Endothelial cell of umbilical vein (primary cell): ENCODE data around the gene SLC6A6. TPM values are rescaled to one million over a fixed set of nuclear protein-coding genes. Genes with fewer than 3 reads are reported as not detected.

ENCODE experiments used
- BruUV-seq: library from RNA; stranded (reverse); fragments of 400-500 nt; replicated peaks from 2 replicates; lab custom pipeline; 2021; lab: Mats Ljungman, UMichigan
- CTCF ChIA-PET: fragments of 300-600, 350-600 bp; sonication (Branson Sonifier 250); formaldehyde crosslinking; loops from one replicate; lab custom pipeline; 2021; ENCODE audit warnings: antibody characterized with exemption, inconsistent platforms; lab: Charles Lee
- POLR2A ChIA-PET: fragments of 300-600, 350-600 bp; sonication (Branson Sonifier 250); formaldehyde crosslinking; loops from one replicate; lab custom pipeline; 2021; ENCODE audit warnings: antibody characterized with exemption, inconsistent platforms; lab: Charles Lee
- DNase-seq: peaks from one replicate; pipeline ENCODE4 v3.0.0-alpha.2; 2011; ENCODE audit warnings: low read depth, low spot score
- FAIRE-seq: peaks from 2 replicates; lab custom pipeline; 2011; peaks lifted over from hg19 to GRCh38; lab: Jason Lieb, UNC
- H2AFZ ChIP-seq: 2 replicates; pipeline ENCODE4 v1.6.0; 2012; ENCODE audit warnings: low read depth, low read length, control low read depth, inconsistent platforms
- H3K27ac ChIP-seq: 2 replicates; pipeline ENCODE4 v1.5.1; 2011; ENCODE audit warnings: low read depth, mild to moderate bottlenecking, control low read depth, low read length, moderate library complexity; ENCODE audit not compliant: insufficient read depth
- H3K27me3 ChIP-seq, 2 experiments: 2 replicates each; pipeline versions ENCODE4 v1.6.0 to v1.6.1; 2011; ENCODE audit warnings: low read length in 2 of 2, mixed read lengths in 1 of 2; ENCODE audit not compliant: control insufficient read depth in 2 of 2, insufficient read depth in 2 of 2
- H3K36me3 ChIP-seq, 2 experiments: 2 replicates in 1 of 2; 3 replicates in 1 of 2; pipeline ENCODE4 v1.5.1; 2011; ENCODE audit warnings: low read length in 2 of 2, mild to moderate bottlenecking in 1 of 2, moderate library complexity in 1 of 2; ENCODE audit not compliant: control insufficient read depth in 2 of 2, insufficient read depth in 2 of 2; ENCODE audit errors: extremely low read depth in 1 of 2
- H3K4me1 ChIP-seq: 3 replicates; pipeline ENCODE4 v1.5.1; 2011; ENCODE audit warnings: mild to moderate bottlenecking, low read length; ENCODE audit not compliant: control insufficient read depth, insufficient read depth; ENCODE audit errors: extremely low read depth
- H3K4me2 ChIP-seq: 2 replicates; pipeline ENCODE4 v1.6.1; 2011; ENCODE audit warnings: low read length, control low read depth, mixed read lengths; ENCODE audit not compliant: insufficient read depth
- H3K4me3 ChIP-seq, 3 experiments: fragments of 200-600 bp in 1 of 3; sonication (generic), shearing (Covaris generic) in 1 of 3; replicated peaks in 1 of 3; 2 replicates each; pipeline ENCODE4 v1.5.1; 2011 to 2016; ENCODE audit warnings: control low read depth in 3 of 3, low read length in 3 of 3, mild to moderate bottlenecking in 2 of 3, inconsistent platforms in 1 of 3, low read depth in 1 of 3, moderate library complexity in 1 of 3; ENCODE audit not compliant: insufficient read depth in 1 of 3
- H3K79me2 ChIP-seq: 2 replicates; pipeline ENCODE4 v1.6.0; 2012; ENCODE audit warnings: low read length, inconsistent platforms; ENCODE audit not compliant: control insufficient read depth, insufficient read depth
- H3K9ac ChIP-seq: replicated peaks from 2 replicates; pipeline ENCODE3; 2011; ENCODE audit warnings: low read length, control low read depth; ENCODE audit not compliant: insufficient read depth; ENCODE audit errors: extremely low read depth
- H3K9me1 ChIP-seq: replicated peaks from 3 replicates; pipeline ENCODE4 v1.6.0; 2011; ENCODE audit warnings: mild to moderate bottlenecking, low read length; ENCODE audit not compliant: control insufficient read depth, insufficient read depth; ENCODE audit errors: extremely low read depth
- H3K9me3 ChIP-seq: replicated peaks from 2 replicates; pipeline ENCODE4 v1.5.1; 2012; ENCODE audit warnings: low read length, inconsistent platforms; ENCODE audit not compliant: control insufficient read depth, insufficient read depth
- H4K20me1 ChIP-seq: replicated peaks from 2 replicates; pipeline ENCODE3; 2011; ENCODE audit warnings: mild to moderate bottlenecking, low read length; ENCODE audit not compliant: control insufficient read depth, insufficient read depth; ENCODE audit errors: extremely low read depth
- CTCF ChIP-seq, 2 donors: IDR thresholded peaks; 1 replicate in 1 of 2; 2 replicates in 1 of 2; pipeline ENCODE4 v1.5.1; 2011; ENCODE audit warnings: low read length in 2 of 2, mild to moderate bottlenecking in 2 of 2, moderate library complexity in 2 of 2, control low read depth in 1 of 2, inconsistent platforms in 1 of 2, low read depth in 1 of 2; ENCODE audit not compliant: insufficient read depth in 1 of 2; ENCODE audit errors: extremely low read depth in 1 of 2
- EZH2 ChIP-seq: IDR thresholded peaks from 2 replicates; pipeline ENCODE4 v1.6.1; 2012; ENCODE audit warnings: borderline replicate concordance, low read depth, mild to moderate bottlenecking, moderate library complexity, low read length, inconsistent platforms; ENCODE audit not compliant: severe bottlenecking
- GATA2 ChIP-seq: IDR thresholded peaks from 2 replicates; pipeline ENCODE4 v1.7.0; 2011; ENCODE audit warnings: low read depth, mild to moderate bottlenecking, moderate library complexity, mixed read lengths, low read length; ENCODE audit not compliant: insufficient read length, insufficient read depth
- JUN ChIP-seq: IDR thresholded peaks from 2 replicates; pipeline ENCODE4 v1.6.1; 2011; ENCODE audit warnings: borderline replicate concordance, low read depth; ENCODE audit not compliant: insufficient read length, insufficient read depth
- MAX ChIP-seq: IDR thresholded peaks from 2 replicates; pipeline ENCODE4 v1.6.1; 2011; ENCODE audit not compliant: insufficient read depth, insufficient read length
- MYC ChIP-seq: IDR thresholded peaks from one replicate; pipeline ENCODE4 v1.6.1; 2011; ENCODE audit warnings: mild to moderate bottlenecking, low read depth, low read length
- POLR2A ChIP-seq: IDR thresholded peaks from 2 replicates; pipeline ENCODE4 v1.6.1; 2012; ENCODE audit warnings: low read depth, mild to moderate bottlenecking, control low read depth, low read length
- POLR2AphosphoS5 ChIP-seq: IDR thresholded peaks from 2 replicates; pipeline ENCODE4 v1.6.1; 2012; ENCODE audit warnings: low read depth, mild to moderate bottlenecking, control low read depth, low read length, moderate library complexity; ENCODE audit not compliant: insufficient read depth
- dilution Hi-C: fragments of 300-500 bp; cut with MboI; formaldehyde crosslinking; loops from one replicate; pipeline ENCODE4 v1.15.0; 2019; ENCODE audit warnings: low sequenced_read_pairs; ENCODE audit not compliant: extremely low pct_ligation_motif_present
- intact Hi-C: fragments of 100-400 bp; cut with micrococcal nuclease; formaldehyde crosslinking; loops from one replicate; pipeline ENCODE4 v1.10.0; 2022
- polyA plus RNA-seq, 4 experiments: library from polyadenylated mRNA; depleted of rRNA in 3 of 4; stranded (reverse) in 3 of 4; unstranded in 1 of 4; fragments of >200 nt; gene quantifications; 2 replicates each; pipeline versions ENCODE4 v1.2.1 to v1.2.3, GENCODE V29; 2011 to 2012; ENCODE audit warnings: missing spikeins in 1 of 4
- total RNA-seq: library from RNA; stranded (reverse); gene quantifications from 2 replicates; pipeline ENCODE4 v1.2.3, GENCODE V29; 2021

The SLC6A6 gene
- total and polyA plus RNA-seq, 2 donors (not counting 3 experiments of a cell fraction or from before 2014, with no cell fraction given) = 25.7 to 38.0 TPM

- dilution Hi-C loops = no loop called here
- ChIA-PET CTCF (interaction anchor here (0.6 to 2.5 kb wide), 3 partner anchors 9 to 195 kb away, joined by 3 to 8 read pairs (median 7); no protein-coding TSS in a partner anchor), POLR2A (no interaction called here)
- peaks cover 2% of the 10 kb centered on the region for H3K4me1 ChIP-seq
- no TSS peak for BruUV-seq
- TF ChIP-seq MAX (no peak), POLR2AphosphoS5 (no peak), GATA2 (no peak), POLR2A (no peak), JUN (no peak), EZH2 (no peak), MYC (no peak), CTCF (IDR thresholded peaks at IDR 0.05; ENCODE audit: extremely low read depth in 1 of 2, insufficient read depth in 1 of 2, low read depth in 1 of 2, low read length in 2 of 2) (no peak)
- no peak overlapping the region for H3K27ac ChIP-seq
- FAIRE-seq (no peak), DNase-seq (no peak)
- H3K4me2 ChIP-seq = no peak overlapping the region
- peaks cover 7% of the 10 kb centered on the region for H3K79me2 ChIP-seq
- no peaks in the 10 kb centered on the region for H3K36me3 ChIP-seq
- no peaks in the 10 kb centered on the region for H3K9me3 ChIP-seq
- H4K20me1 ChIP-seq = no peaks in the 10 kb centered on the region
- H3K27me3 ChIP-seq = no peaks in the 10 kb centered on the region
- intact Hi-C loops = no loop called here
- no peak overlapping the region for H3K9ac ChIP-seq
- no peaks in the 10 kb centered on the region for H3K9me1 ChIP-seq
- H3K4me3 ChIP-seq = no peak overlapping the region
- no peak overlapping the region for H2AFZ ChIP-seq
Measured at GRCh38 chr3:14398797-14399106, 3.7 kb upstream of the SLC6A6 start.
